ENCODE results near the gene PSMD13. TPM values are rescaled to one million over a fixed set of nuclear protein-coding genes. Genes with fewer than 3 reads are reported as not detected.

The PSMD13 gene
- total RNA-seq, 1 experiment from 2014 or later: 141 TPM

GRCh38 chr11:214083-214482 is 22.7 kb upstream of the PSMD13 start:
- no peaks in the 10 kb centered on the region for H3K4me1 ChIP-seq (ENCODE audit: insufficient read depth, low read length)
- Mint-ChIP-seq H3K27me3 (ENCODE audit: low read depth) (no peaks in the 10 kb centered on the region), H3K27ac (no peak overlapping the region), H3K4me1 (peaks cover 0 to 6% of the 10 kb centered on the region in 2 experiments; a peak in 3 of 4 replicates), H3K4me3 (no peak overlapping the region), H3K9me3 (no peaks in the 10 kb centered on the region), H3K36me3 (ENCODE audit: insufficient read depth in 1 of 3, low read depth in 3 of 3) (peaks cover 28 to 73% (median 63%) of the 10 kb centered on the region in 3 experiments)
- no peak overlapping the region for H4K8ac ChIP-seq (replicated peaks; ENCODE audit: insufficient read length, low read depth, low read length)
- no CpG with 5 or more reads among the region's 7 CpGs for WGBS (ENCODE audit: extremely low coverage, insufficient read length, low lambda C conversion rate)
- no peak overlapping the region for H2AFZ ChIP-seq (ENCODE audit: low read length)
- no peak overlapping the region for H2BK5ac ChIP-seq (ENCODE audit: insufficient read length, low read length)
- H2BK120ac ChIP-seq (ENCODE audit: low read depth, low read length, poor library complexity, severe bottlenecking): no peak overlapping the region
- no peak overlapping the region for H3K4me2 ChIP-seq (ENCODE audit: insufficient read depth, insufficient read length, low read length)
- TF ChIP-seq, protein P1, sequence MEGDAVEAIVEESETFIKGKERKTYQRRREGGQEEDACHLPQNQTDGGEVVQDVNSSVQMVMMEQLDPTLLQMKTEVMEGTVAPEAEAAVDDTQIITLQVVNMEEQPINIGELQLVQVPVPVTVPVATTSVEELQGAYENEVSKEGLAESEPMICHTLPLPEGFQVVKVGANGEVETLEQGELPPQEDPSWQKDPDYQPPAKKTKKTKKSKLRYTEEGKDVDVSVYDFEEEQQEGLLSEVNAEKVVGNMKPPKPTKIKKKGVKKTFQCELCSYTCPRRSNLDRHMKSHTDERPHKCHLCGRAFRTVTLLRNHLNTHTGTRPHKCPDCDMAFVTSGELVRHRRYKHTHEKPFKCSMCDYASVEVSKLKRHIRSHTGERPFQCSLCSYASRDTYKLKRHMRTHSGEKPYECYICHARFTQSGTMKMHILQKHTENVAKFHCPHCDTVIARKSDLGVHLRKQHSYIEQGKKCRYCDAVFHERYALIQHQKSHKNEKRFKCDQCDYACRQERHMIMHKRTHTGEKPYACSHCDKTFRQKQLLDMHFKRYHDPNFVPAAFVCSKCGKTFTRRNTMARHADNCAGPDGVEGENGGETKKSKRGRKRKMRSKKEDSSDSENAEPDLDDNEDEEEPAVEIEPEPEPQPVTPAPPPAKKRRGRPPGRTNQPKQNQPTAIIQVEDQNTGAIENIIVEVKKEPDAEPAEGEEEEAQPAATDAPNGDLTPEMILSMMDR (conservative IDR thresholded peaks at IDR 0.05): no peak
- peaks cover 3% of the 10 kb centered on the region for H3K23me2 ChIP-seq (ENCODE audit: insufficient read length, low read depth, low read length, poor library complexity, severe bottlenecking)
- no peaks in the 10 kb centered on the region for H3K27me3 ChIP-seq (ENCODE audit: insufficient read depth, low read length)
- DNase-seq: no peak
- H2BK20ac ChIP-seq (ENCODE audit: low read depth, low read length, poor library complexity, severe bottlenecking): no peak overlapping the region
- no peak overlapping the region for H2AK5ac ChIP-seq (ENCODE audit: insufficient read length, low read length)
- no peaks in the 10 kb centered on the region; the same call in 1 of the 2 replicates for H3K79me2 ChIP-seq (ENCODE audit: insufficient read depth, low read length)
- H3T11ph ChIP-seq (ENCODE audit: low read length): no peak overlapping the region
- H3K56ac ChIP-seq (ENCODE audit: insufficient read length, low read depth, low read length): no peak overlapping the region
- H3K14ac ChIP-seq (ENCODE audit: insufficient read depth, low read length): no peak overlapping the region
- H3K18ac ChIP-seq (ENCODE audit: insufficient read length, low read depth, low read length): no peak overlapping the region
- H4K20me1 ChIP-seq (ENCODE audit: control insufficient read depth, insufficient read depth, insufficient read length): no peaks in the 10 kb centered on the region
- H2BK15ac ChIP-seq (ENCODE audit: low read depth, low read length): no peak overlapping the region
- no peaks in the 10 kb centered on the region for H3K79me1 ChIP-seq (ENCODE audit: insufficient read depth, low read depth, low read length, poor library complexity, severe bottlenecking)
- H3K9ac ChIP-seq (ENCODE audit: extremely low read depth, insufficient read length, low read length): no peak overlapping the region
- no peak overlapping the region for H3K4ac ChIP-seq (ENCODE audit: low read depth, low read length)
- no peak overlapping the region for H4K5ac ChIP-seq (ENCODE audit: insufficient read length, low read depth, low read length)
- no peak overlapping the region for H4K91ac ChIP-seq (ENCODE audit: insufficient read length, low read depth, low read length)
- H3K27ac ChIP-seq (ENCODE audit: insufficient read length, low read depth, low read length): no peak overlapping the region
- no peaks in the 10 kb centered on the region for H3K9me3 ChIP-seq (ENCODE audit: control insufficient read depth, low read depth, low read length)
- no peak overlapping the region for H3K23ac ChIP-seq (ENCODE audit: insufficient read length, low read depth, low read length)
- no peak overlapping the region for H2BK12ac ChIP-seq (ENCODE audit: insufficient read length, low read depth, low read length)

Measured in H9 (cell line).